ENCODE data around the gene RHBDD1.

RHBDD1 gene

DNA sequence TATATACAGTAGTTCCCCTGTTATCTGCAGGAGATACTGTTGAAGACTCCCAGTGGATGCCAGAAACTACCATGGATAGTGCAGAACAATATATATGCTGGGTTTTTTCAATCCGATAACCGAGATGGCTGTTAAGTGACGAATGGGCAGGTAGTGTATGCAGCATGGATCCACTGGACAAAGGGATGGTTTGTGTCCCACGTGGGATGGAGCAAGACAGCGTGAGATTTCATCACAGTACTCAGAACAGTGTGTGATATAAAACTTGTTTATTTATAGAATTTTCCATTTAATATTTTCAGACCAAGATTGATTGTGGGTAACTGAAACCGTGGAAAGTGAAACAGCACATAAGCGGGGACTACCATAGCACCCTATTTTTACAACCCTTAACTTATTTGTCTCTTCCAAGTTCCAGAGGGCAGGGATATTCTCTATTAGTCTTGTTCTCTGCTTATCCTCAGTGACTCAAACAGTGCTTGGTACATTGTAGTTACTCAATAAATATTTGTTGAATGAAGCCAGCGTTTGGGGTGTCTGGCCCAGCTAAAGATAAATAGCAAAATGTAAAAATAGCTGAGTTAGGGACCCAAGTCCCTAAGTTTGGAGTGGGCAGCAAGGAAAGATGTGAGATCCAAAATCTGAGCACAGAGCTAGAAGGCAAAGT lies 50.0 kb downstream of the RHBDD1 start:
- Mint-ChIP-seq H3K4me3 (no peak overlapping the region), H3K9me3 (no peaks in the 10 kb centered on the region), H3K27ac (no peak overlapping the region), H3K4me1 (no peaks in the 10 kb centered on the region), H3K36me3 (ENCODE audit: low read depth) (peaks cover 15% of the 10 kb centered on the region), H3K27me3 (ENCODE audit: low read depth) (no peaks in the 10 kb centered on the region)
- TF ChIP-seq, protein P1, sequence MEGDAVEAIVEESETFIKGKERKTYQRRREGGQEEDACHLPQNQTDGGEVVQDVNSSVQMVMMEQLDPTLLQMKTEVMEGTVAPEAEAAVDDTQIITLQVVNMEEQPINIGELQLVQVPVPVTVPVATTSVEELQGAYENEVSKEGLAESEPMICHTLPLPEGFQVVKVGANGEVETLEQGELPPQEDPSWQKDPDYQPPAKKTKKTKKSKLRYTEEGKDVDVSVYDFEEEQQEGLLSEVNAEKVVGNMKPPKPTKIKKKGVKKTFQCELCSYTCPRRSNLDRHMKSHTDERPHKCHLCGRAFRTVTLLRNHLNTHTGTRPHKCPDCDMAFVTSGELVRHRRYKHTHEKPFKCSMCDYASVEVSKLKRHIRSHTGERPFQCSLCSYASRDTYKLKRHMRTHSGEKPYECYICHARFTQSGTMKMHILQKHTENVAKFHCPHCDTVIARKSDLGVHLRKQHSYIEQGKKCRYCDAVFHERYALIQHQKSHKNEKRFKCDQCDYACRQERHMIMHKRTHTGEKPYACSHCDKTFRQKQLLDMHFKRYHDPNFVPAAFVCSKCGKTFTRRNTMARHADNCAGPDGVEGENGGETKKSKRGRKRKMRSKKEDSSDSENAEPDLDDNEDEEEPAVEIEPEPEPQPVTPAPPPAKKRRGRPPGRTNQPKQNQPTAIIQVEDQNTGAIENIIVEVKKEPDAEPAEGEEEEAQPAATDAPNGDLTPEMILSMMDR (IDR thresholded peaks at IDR 0.05; ENCODE audit: unreplicated experiment in 3 of 3), result no peak

DNA sequence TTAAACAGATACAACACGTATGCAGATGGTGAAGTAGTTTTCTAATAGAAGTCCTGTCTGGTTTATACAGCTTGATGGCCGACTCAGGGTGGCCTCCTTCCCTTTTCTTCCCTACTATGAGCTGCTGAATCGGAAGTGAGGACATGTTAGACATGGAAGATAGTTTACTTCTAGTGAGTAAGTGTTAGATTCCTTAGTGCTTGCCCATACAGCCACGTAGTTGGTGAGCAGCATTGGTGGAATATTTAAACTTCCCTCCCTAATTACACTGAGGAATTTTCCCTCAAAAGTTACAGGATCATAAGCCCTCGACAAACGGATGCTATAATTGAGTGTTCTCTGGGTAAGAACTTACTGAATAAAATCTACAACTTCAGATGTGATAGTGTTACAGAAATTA lies 52.1 kb downstream of the RHBDD1 start:
- H3K27ac Mint-ChIP-seq, result no peak overlapping the region
- peaks cover 3% of the 10 kb centered on the region for H3K36me3 Mint-ChIP-seq (ENCODE audit: low read depth)
- no peaks in the 10 kb centered on the region for H3K27me3 Mint-ChIP-seq (ENCODE audit: low read depth)
- H3K9me3 Mint-ChIP-seq, result no peaks in the 10 kb centered on the region
- TF ChIP-seq, protein P1 (IDR thresholded peaks at IDR 0.05; ENCODE audit: unreplicated experiment in 3 of 3), result no peak
- no peaks in the 10 kb centered on the region for H3K4me1 Mint-ChIP-seq
- no peak overlapping the region for H3K4me3 Mint-ChIP-seq

DNA sequence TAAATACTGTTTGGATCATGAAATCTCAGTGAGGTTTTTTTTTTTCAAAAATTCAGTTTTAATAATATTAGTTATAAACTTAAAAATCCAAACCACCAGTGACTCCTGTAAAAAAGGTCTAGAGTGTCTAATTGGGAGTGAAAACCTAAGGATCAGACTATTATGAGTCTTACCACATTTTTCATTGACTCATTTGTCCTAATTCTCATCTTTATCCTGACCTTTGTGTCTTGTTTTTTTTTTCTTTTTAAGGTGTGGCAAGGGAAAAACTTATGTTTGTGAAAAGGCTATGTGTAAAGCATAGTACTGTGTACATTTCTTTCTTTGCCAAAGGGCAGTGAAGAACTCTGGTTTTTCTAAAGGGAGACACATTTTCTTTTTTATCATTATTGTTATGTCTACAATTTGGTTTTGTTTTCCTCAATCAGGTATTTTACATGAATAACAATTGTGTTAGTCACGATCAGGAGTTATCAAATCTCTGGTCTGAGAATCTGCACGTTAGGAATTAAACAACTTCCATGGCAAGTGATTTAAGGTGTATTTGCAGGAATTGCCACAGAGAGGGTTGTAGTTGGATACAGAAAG lies 52.6 kb downstream of the RHBDD1 start:
- no peaks in the 10 kb centered on the region for H3K4me1 Mint-ChIP-seq
- no peaks in the 10 kb centered on the region for H3K36me3 Mint-ChIP-seq (ENCODE audit: low read depth)
- H3K9me3 Mint-ChIP-seq, result no peaks in the 10 kb centered on the region
- H3K27ac Mint-ChIP-seq, result no peak overlapping the region
- TF ChIP-seq, protein P1 (IDR thresholded peaks at IDR 0.05; ENCODE audit: unreplicated experiment in 3 of 3), result no peak
- no peak overlapping the region for H3K4me3 Mint-ChIP-seq
- H3K27me3 Mint-ChIP-seq (ENCODE audit: low read depth), result no peaks in the 10 kb centered on the region

DNA sequence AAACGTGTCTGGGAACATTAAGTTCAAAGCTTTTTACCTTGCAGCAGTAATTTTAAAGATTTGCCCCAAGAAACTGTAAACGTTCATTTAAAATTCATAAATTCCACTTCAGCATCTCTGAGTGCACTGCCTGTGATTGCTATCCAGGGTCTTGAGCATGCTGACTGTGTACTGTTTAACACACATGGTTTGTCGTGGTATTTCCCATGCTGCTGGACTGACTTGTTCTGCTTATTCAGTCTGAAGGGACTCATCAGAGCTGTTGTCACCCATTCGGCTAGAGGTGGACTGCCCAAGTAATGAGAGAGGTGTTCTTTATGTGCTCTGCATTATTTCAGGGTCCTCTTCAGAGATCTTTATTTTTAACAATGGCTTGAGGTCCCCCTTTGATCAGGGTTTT lies 53.1 kb downstream of the RHBDD1 start:
- Mint-ChIP-seq H3K36me3 (ENCODE audit: low read depth) (no peaks in the 10 kb centered on the region), H3K27me3 (ENCODE audit: low read depth) (no peaks in the 10 kb centered on the region), H3K9me3 (no peaks in the 10 kb centered on the region), H3K4me1 (no peaks in the 10 kb centered on the region), H3K4me3 (no peak overlapping the region), H3K27ac (no peak overlapping the region)
- TF ChIP-seq, protein P1 (IDR thresholded peaks at IDR 0.05; ENCODE audit: unreplicated experiment in 3 of 3), result no peak

DNA sequence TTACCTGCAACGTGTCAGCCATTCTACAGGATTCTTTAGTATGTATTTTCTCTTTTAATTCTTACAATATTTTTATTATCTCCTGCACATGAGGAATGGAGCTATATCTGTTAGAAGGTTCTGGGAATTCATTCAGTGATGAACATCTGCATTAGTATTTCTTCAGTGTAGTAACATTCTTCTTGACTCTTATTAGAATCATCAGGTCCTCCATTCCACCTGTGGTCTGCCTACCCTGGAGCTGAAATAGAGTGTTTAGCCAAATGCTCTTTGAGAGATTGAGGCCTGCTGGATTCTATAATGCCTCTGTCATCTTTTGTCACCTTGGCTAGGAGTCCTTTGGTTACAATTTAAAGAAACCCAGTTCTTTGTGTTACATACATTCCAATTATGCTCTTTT lies 54.4 kb downstream of the RHBDD1 start:
- Mint-ChIP-seq H3K27ac (no peak overlapping the region), H3K27me3 (ENCODE audit: low read depth) (no peaks in the 10 kb centered on the region), H3K9me3 (no peaks in the 10 kb centered on the region), H3K36me3 (ENCODE audit: low read depth) (no peaks in the 10 kb centered on the region), H3K4me1 (no peaks in the 10 kb centered on the region), H3K4me3 (no peak overlapping the region)
- TF ChIP-seq, protein P1 (IDR thresholded peaks at IDR 0.05; ENCODE audit: unreplicated experiment in 3 of 3), result no peak

Measured in nephron (organoid).